Calu3 (cell line): ENCODE results near the gene TEDC1. TPM values are rescaled to one million over a fixed set of nuclear protein-coding genes. Genes with fewer than 3 reads are reported as not detected.

Experiments
- BruUV-seq: library from RNA; stranded (reverse); fragments of 400-500 nt; replicated peaks from 2 replicates; lab custom pipeline; 2021; lab: Mats Ljungman, UMichigan
- CTCF ChIA-PET: fragments of 300-600 bp; sonication (Branson Sonifier 250); formaldehyde crosslinking; loops from one replicate; lab custom pipeline; 2022; ENCODE audit warnings: antibody characterized with exemption; lab: Charles Lee
- DNase-seq: peaks from one replicate; pipeline ENCODE4 v3.0.0; 2022
- H3K27ac Mint-ChIP-seq: one replicate; pipeline ENCODE4 v1.8.0; 2022; ENCODE audit warnings: mixed read lengths; ENCODE audit not compliant: unreplicated experiment
- H3K27me3 Mint-ChIP-seq: one replicate; pipeline ENCODE4 v1.8.0; 2022; ENCODE audit warnings: mixed read lengths; ENCODE audit not compliant: unreplicated experiment
- H3K36me3 Mint-ChIP-seq: one replicate; pipeline ENCODE4 v1.8.0; 2022; ENCODE audit warnings: mild to moderate bottlenecking, moderate library complexity, mixed read lengths; ENCODE audit not compliant: insufficient read depth, unreplicated experiment
- H3K4me1 Mint-ChIP-seq: one replicate; pipeline ENCODE4 v1.8.0; 2022; ENCODE audit warnings: mild to moderate bottlenecking, low read depth, mixed read lengths; ENCODE audit not compliant: unreplicated experiment
- H3K4me3 Mint-ChIP-seq: one replicate; pipeline ENCODE4 v1.8.0; 2022; ENCODE audit warnings: mild to moderate bottlenecking, low read depth, moderate library complexity, mixed read lengths; ENCODE audit not compliant: unreplicated experiment
- H3K9me3 Mint-ChIP-seq: one replicate; pipeline ENCODE4 v1.8.0; 2022; ENCODE audit warnings: low read depth, mixed read lengths; ENCODE audit not compliant: unreplicated experiment
- CTCF ChIP-seq: fragments of 200-600 bp; IDR thresholded peaks from one replicate; pipeline ENCODE4 v1.8.0; 2022; ENCODE audit warnings: antibody characterized with exemption; ENCODE audit not compliant: unreplicated experiment
- intact Hi-C: fragments of 100-400 bp; cut with micrococcal nuclease; formaldehyde crosslinking; loops from one replicate; pipeline ENCODE4 v1.10.0; 2022; ENCODE audit not compliant: unreplicated experiment
- total RNA-seq: library from RNA; stranded (reverse); gene quantifications from 2 replicates; pipeline ENCODE4 v1.2.3, GENCODE V29; 2022

Gene TEDC1
- total RNA-seq, 1 experiment from 2014 or later = 33.7 TPM

- Mint-ChIP-seq H3K9me3 (no peaks in the 10 kb centered on the region), H3K4me3 (peak overlapping the region; percentile 55), H3K27ac (peak overlapping the region; percentile 91), H3K36me3 (peaks cover 57% of the 10 kb centered on the region), H3K27me3 (no peaks in the 10 kb centered on the region), H3K4me1 (peaks cover 38% of the 10 kb centered on the region)
- peak; percentile 88 for TF ChIP-seq CTCF
- DNase-seq = peak; percentile 95
- CTCF ChIA-PET = interaction anchor here (0.6 to 1.8 kb wide), 10 partner anchors 9 to 180 kb away, joined by 3 to 43 read pairs (median 4); partner anchors contain the start of gene TEDC1
- BruUV-seq = TSS peak; percentile 86
- intact Hi-C loops = no loop called here
These were observed 9.9 kb upstream of the TEDC1 start for GRCh38 chr14:105480807-105481801.

- DNase-seq = peak; percentile 97
- CTCF ChIA-PET = interaction anchor here (1.4 to 1.8 kb wide), 3 partner anchors 8 to 46 kb away, joined by 4 to 43 read pairs (median 6); partner anchors contain the start of gene TEDC1
- TSS peak; percentile 63 for BruUV-seq
- Mint-ChIP-seq H3K27ac (peak overlapping the region; percentile 91), H3K4me1 (peaks cover 36% of the 10 kb centered on the region), H3K36me3 (peaks cover 49% of the 10 kb centered on the region), H3K27me3 (no peaks in the 10 kb centered on the region), H3K9me3 (no peaks in the 10 kb centered on the region), H3K4me3 (peak overlapping the region; percentile 55)
- no peak for TF ChIP-seq CTCF
- intact Hi-C loops = no loop called here
These were observed 9.1 kb upstream of the TEDC1 start for GRCh38 chr14:105481886-105482457.

GRCh38 chr14:105482486-105483110, 8.4 kb upstream of the TEDC1 start:
- Mint-ChIP-seq H3K27me3 (no peaks in the 10 kb centered on the region), H3K27ac (peak overlapping the region; percentile 91), H3K4me3 (peak overlapping the region; percentile 55), H3K9me3 (no peaks in the 10 kb centered on the region), H3K4me1 (peaks cover 30% of the 10 kb centered on the region), H3K36me3 (peaks cover 43% of the 10 kb centered on the region)
- intact Hi-C loops = no loop called here
- BruUV-seq = no TSS peak
- no peak for TF ChIP-seq CTCF
- DNase-seq = no peak
- CTCF ChIA-PET = no interaction called here

GRCh38 chr14:105483300-105484068, 7.6 kb upstream of the TEDC1 start:
- H3K27ac Mint-ChIP-seq = peak overlapping the region; percentile 91
- CTCF ChIA-PET = no interaction called here
- peak; percentile 51 for DNase-seq
- peaks cover 43% of the 10 kb centered on the region for H3K36me3 Mint-ChIP-seq
- no peaks in the 10 kb centered on the region for H3K27me3 Mint-ChIP-seq
- H3K9me3 Mint-ChIP-seq = no peaks in the 10 kb centered on the region
- no TSS peak for BruUV-seq
- no peak overlapping the region for H3K4me3 Mint-ChIP-seq
- intact Hi-C loops = no loop called here
- TF ChIP-seq CTCF = no peak
- peaks cover 28% of the 10 kb centered on the region for H3K4me1 Mint-ChIP-seq
